IMR-90 (cell line): ENCODE measurements around the gene ATP6V1G1. TPM values are rescaled to one million over a fixed set of nuclear protein-coding genes. Genes with fewer than 3 reads are reported as not detected.

Experiments
- ATAC-seq: fragments of 200-7000 bp; cut with Tn5 transposase; 2 replicates; pipeline ENCODE4 v1.9.1; 2020; ENCODE audit warnings: low read depth, mild to moderate bottlenecking, moderate library complexity
- BruUV-seq: library from RNA; stranded (reverse); fragments of 400-500 nt; replicated peaks from 2 replicates; lab custom pipeline; 2021; lab: Mats Ljungman, UMichigan
- CTCF ChIA-PET: fragments of 300-600 bp; formaldehyde crosslinking; extraction: SDS; loops from one replicate; lab custom pipeline; 2021; ENCODE audit warnings: antibody characterized with exemption; lab: Yijun Ruan, JAX
- POLR2A ChIA-PET: fragments of 300-600 bp; sonication (Branson Sonifier 250); formaldehyde crosslinking; loops from one replicate; lab custom pipeline; 2022; ENCODE audit warnings: antibody characterized with exemption; ENCODE audit not compliant: unreplicated experiment; lab: Charles Lee
- DNase-seq: peaks from one replicate; pipeline ENCODE4 v3.0.0; 2013
- H2AFZ ChIP-seq: replicated peaks from 2 replicates; pipeline ENCODE3; 2013; ENCODE audit warnings: low read length, mild to moderate bottlenecking; ENCODE audit not compliant: poor library complexity
- H2AK5ac ChIP-seq: 2 replicates; pipeline ENCODE4 v1.6.1; 2013; ENCODE audit warnings: low read depth, low read length, inconsistent platforms
- H2AK9ac ChIP-seq: replicated peaks from 2 replicates; pipeline ENCODE3; 2013; ENCODE audit warnings: mild to moderate bottlenecking, low read depth, low read length, moderate library complexity; ENCODE audit not compliant: poor library complexity
- H2BK120ac ChIP-seq: 2 replicates; pipeline ENCODE4 v1.6.1; 2013; ENCODE audit warnings: low read depth, low read length, inconsistent platforms
- H2BK15ac ChIP-seq: 3 replicates; pipeline ENCODE4 v1.6.1; 2013; ENCODE audit warnings: low read depth, low read length, inconsistent platforms
- H2BK20ac ChIP-seq: 2 replicates; pipeline ENCODE4 v1.6.1; 2013; ENCODE audit warnings: low read depth, mild to moderate bottlenecking, inconsistent platforms, low read length, moderate library complexity
- H2BK5ac ChIP-seq: 2 replicates; pipeline ENCODE4 v1.6.1; 2013; ENCODE audit warnings: mild to moderate bottlenecking, low read depth, low read length, inconsistent platforms; ENCODE audit not compliant: poor library complexity, severe bottlenecking
- H3K14ac ChIP-seq: replicated peaks from 2 replicates; pipeline ENCODE4 v1.6.1; 2013; ENCODE audit warnings: low read depth, low read length, inconsistent platforms
- H3K18ac ChIP-seq: 2 replicates; pipeline ENCODE4 v1.6.1; 2013; ENCODE audit warnings: low read depth, low read length, control low read depth
- H3K23ac ChIP-seq: 2 replicates; pipeline ENCODE4 v1.6.1; 2013; ENCODE audit warnings: low read depth, low read length, inconsistent platforms
- H3K27ac ChIP-seq: 2 replicates; pipeline ENCODE4 v1.5.1; 2013; ENCODE audit warnings: mild to moderate bottlenecking, control low read depth, low read length; ENCODE audit not compliant: insufficient read depth
- H3K27me3 ChIP-seq: 2 replicates; pipeline ENCODE4 v1.6.1; 2013; ENCODE audit warnings: low read length; ENCODE audit not compliant: control insufficient read depth, insufficient read depth
- H3K36me3 ChIP-seq: 2 replicates; pipeline ENCODE4 v1.6.1; 2013; ENCODE audit warnings: low read length, mixed read lengths; ENCODE audit not compliant: control insufficient read depth, insufficient read depth
- H3K4ac ChIP-seq: 2 replicates; pipeline ENCODE4 v1.6.1; 2013; ENCODE audit warnings: low read depth, low read length, inconsistent platforms
- H3K4me1 ChIP-seq: 2 replicates; pipeline ENCODE4 v1.6.1; 2013; ENCODE audit warnings: low read length, mixed read lengths; ENCODE audit not compliant: control insufficient read depth, insufficient read depth
- H3K4me2 ChIP-seq: 2 replicates; pipeline ENCODE4 v1.6.1; 2013; ENCODE audit warnings: low read depth, mild to moderate bottlenecking, control low read depth, low read length, moderate library complexity
- H3K4me3 ChIP-seq: 2 replicates; pipeline ENCODE4 v1.5.1; 2013; ENCODE audit warnings: low read depth, mild to moderate bottlenecking, control low read depth, low read length, moderate library complexity; ENCODE audit not compliant: insufficient read depth
- H3K56ac ChIP-seq: 2 replicates; pipeline ENCODE4 v1.6.1; 2013; ENCODE audit warnings: low read length, inconsistent platforms; ENCODE audit not compliant: insufficient read depth; ENCODE audit errors: extremely low read depth
- H3K79me1 ChIP-seq, 2 experiments: 2 replicates each; pipeline ENCODE4 v1.6.1; 2013; ENCODE audit warnings: low read length in 2 of 2, inconsistent platforms in 1 of 2, low read depth in 1 of 2
- H3K9ac ChIP-seq: 2 replicates; pipeline ENCODE4 v1.6.1; 2013; ENCODE audit warnings: low read depth, low read length, control low read depth
- H3K9me1 ChIP-seq: 2 replicates; pipeline ENCODE4 v1.6.1; 2013; ENCODE audit warnings: low read length, inconsistent platforms; ENCODE audit not compliant: insufficient read depth
- H3K9me3 ChIP-seq: 2 replicates; pipeline ENCODE4 v1.6.1; 2013; ENCODE audit warnings: low read length; ENCODE audit not compliant: control insufficient read depth, insufficient read depth
- H4K20me1 ChIP-seq: 2 replicates; pipeline ENCODE4 v1.6.1; 2013; ENCODE audit warnings: low read length, inconsistent platforms; ENCODE audit not compliant: insufficient read depth
- H4K5ac ChIP-seq: 2 replicates; pipeline ENCODE4 v1.6.1; 2013; ENCODE audit warnings: mild to moderate bottlenecking, low read depth, low read length, control low read depth
- H4K8ac ChIP-seq, 2 experiments: 2 replicates each; pipeline ENCODE4 v1.6.1; 2013; ENCODE audit warnings: low read depth in 2 of 2, low read length in 2 of 2, control low read depth in 1 of 2, inconsistent platforms in 1 of 2
- H4K91ac ChIP-seq: 2 replicates; pipeline ENCODE4 v1.6.1; 2013; ENCODE audit warnings: low read depth, low read length, inconsistent platforms; ENCODE audit not compliant: insufficient read depth
- CEBPB ChIP-seq: IDR thresholded peaks from 2 replicates; pipeline ENCODE4 v1.6.1; 2012; ENCODE audit warnings: low read depth, low read length, improper control_type of control experiment
- FOS ChIP-seq: fragments of 150-350 bp; IDR thresholded peaks from 2 replicates; pipeline ENCODE4 v1.6.1; 2016; ENCODE audit warnings: low read depth, low read length
- MAFK ChIP-seq: IDR thresholded peaks from 2 replicates; pipeline ENCODE4 v1.6.1; 2012; ENCODE audit warnings: low read depth, low read length, improper control_type of control experiment
- MXI1 ChIP-seq: IDR thresholded peaks from 2 replicates; pipeline ENCODE4 v1.6.1; 2012; ENCODE audit warnings: low read depth, mild to moderate bottlenecking, low read length, moderate library complexity, borderline replicate concordance
- RCOR1 ChIP-seq: IDR thresholded peaks from 2 replicates; pipeline ENCODE4 v1.6.1; 2012; ENCODE audit warnings: mild to moderate bottlenecking, low read length, improper control_type of control experiment; ENCODE audit not compliant: insufficient replicate concordance
- RFX5 ChIP-seq: IDR thresholded peaks from 2 replicates; pipeline ENCODE4 v1.8.0; 2012; ENCODE audit warnings: low read depth, mild to moderate bottlenecking, low read length, moderate library complexity
- SMC3 ChIP-seq: fragments of 150-350 bp; IDR thresholded peaks from 2 replicates; pipeline ENCODE4 v1.6.1; 2016; ENCODE audit warnings: low read depth, mild to moderate bottlenecking, antibody characterized with exemption, low read length, moderate library complexity
- WGBS, 2 experiments: methylation state at CpG; one replicate each; pipeline versions ENCODE4 v1.1.5 to v1.1.7; 2013; ENCODE audit warnings: missing lambda C conversion rate in 2 of 2; ENCODE audit not compliant: insufficient read length in 1 of 2; ENCODE audit errors: extremely low coverage in 2 of 2; 5-methylcytosine and 5-hydroxymethylcytosine counted together
- dilution Hi-C: fragments of 300-500 bp; cut with HindIII; formaldehyde crosslinking; loops from one replicate; pipeline ENCODE4 v1.14.3; 2018; ENCODE audit warnings: low sequenced_read_pairs; ENCODE audit not compliant: unreplicated experiment
- in situ Hi-C: fragments of 300-500 bp; cut with MboI; formaldehyde crosslinking; loops from 3 replicates; pipeline ENCODE4 v1.14.3; 2019; ENCODE audit warnings: low sequenced_read_pairs, inconsistent platforms, mixed read lengths
- intact Hi-C: fragments of 100-400 bp; cut with micrococcal nuclease; formaldehyde crosslinking; loops from 2 replicates; pipeline ENCODE4 v1.10.0; 2022
- polyA plus RNA-seq, 3 experiments: library from polyadenylated mRNA; depleted of rRNA; stranded (reverse); fragments of >200 nt; gene quantifications; 2 replicates each; pipeline ENCODE4 v1.2.3, GENCODE V29; 2012; ENCODE audit warnings: low replicate concordance in 1 of 3
- total RNA-seq: library from RNA; depleted of rRNA; stranded (reverse); fragments of >200 nt; gene quantifications from 2 replicates; pipeline ENCODE4 v1.2.3, GENCODE V29; 2012

Gene ATP6V1G1
- total and polyA plus RNA-seq, 2 of the 4 experiments (the other 2 are of a cell fraction), result 52.0 to 70.9 TPM

DNA sequence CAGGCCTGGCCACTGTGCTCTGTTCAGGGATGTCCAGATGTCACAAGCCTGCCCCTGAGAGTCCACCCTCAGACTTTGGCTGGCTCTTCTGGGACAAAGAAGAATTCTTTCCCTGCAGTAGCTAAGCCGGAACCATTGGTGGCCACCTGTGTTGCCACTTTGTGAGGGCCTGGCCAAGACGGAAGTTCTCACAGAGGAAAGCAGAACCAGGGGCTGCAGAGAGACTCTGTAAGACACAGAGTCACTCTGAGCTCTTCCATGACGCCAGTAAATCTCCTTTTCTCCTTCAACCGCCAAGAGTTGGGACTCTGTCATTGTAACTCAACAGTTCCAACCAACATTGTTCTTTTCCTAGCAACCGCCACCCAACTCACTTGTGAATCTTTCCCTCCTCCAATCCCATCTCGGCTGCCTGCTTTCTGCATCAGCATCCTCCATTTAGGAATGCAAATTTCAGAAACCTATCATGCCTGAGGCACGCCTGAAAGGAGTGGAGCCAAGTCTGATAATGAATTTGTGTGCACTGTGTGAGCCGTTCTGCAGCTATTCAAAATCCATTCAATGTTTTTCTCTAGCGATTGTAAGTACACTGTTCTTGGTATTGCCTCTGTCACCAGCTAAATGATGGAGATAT lies 37.8 kb upstream of the ATP6V1G1 start:
- dilution Hi-C loops (no loop called here), in situ Hi-C loops (no loop called here), intact Hi-C loops (no loop called here)
- Histone ChIP-seq H3K23ac (no peak overlapping the region), H3K4me2 (no peak overlapping the region), H3K27ac (no peak overlapping the region), H3K4ac (no peak overlapping the region), H2BK120ac (0 out of 2 replicates have a peak overlapping the region, but pooled peaks have one; percentile 37), H3K4me1 (peaks cover 3% of the 10 kb centered on the region), H2AK9ac (no peak overlapping the region), H2AK5ac (no peak overlapping the region), H4K5ac (no peak overlapping the region), H4K20me1 (no peaks in the 10 kb centered on the region), H3K9ac (no peak overlapping the region), H4K91ac (no peak overlapping the region), H2BK15ac (peak overlapping the region; percentile 36; the same call in 2 of the 3 replicates), H2AFZ (no peak overlapping the region), H3K9me3 (0 out of 2 replicates have a peak, but pooled peaks cover 3% of the 10 kb centered on the region), H3K4me3 (no peak overlapping the region), H3K9me1 (peaks cover 10% of the 10 kb centered on the region), H3K79me1 (no peaks in the 10 kb centered on the region), H3K14ac (0 out of 2 replicates have a peak overlapping the region, but pooled peaks have one; percentile 12), H3K36me3 (no peaks in the 10 kb centered on the region), H3K56ac (no peak overlapping the region), H2BK20ac (no peak overlapping the region; the same call in 1 of the 2 replicates), H4K8ac (no peak overlapping the region), H3K18ac (no peak overlapping the region), H3K27me3 (peaks cover 8% of the 10 kb centered on the region), H2BK5ac (no peak overlapping the region)
- ChIA-PET POLR2A (no interaction called here), CTCF (no interaction called here)
- TF ChIP-seq RCOR1 (no peak), RFX5 (no peak), MXI1 (no peak), MAFK (no peak), CEBPB (no peak), FOS (no peak), SMC3 (no peak)
- no TSS peak for BruUV-seq
- ATAC-seq (no peak), DNase-seq (peak; percentile 6)
- 86% methylated on average over 5 of the region's 9 CpGs; no CpG with 5 or more reads in 1 of the 2 experiments for WGBS, 2 experiments
